ENCODE results near the gene CIB1.

GRCh38 chr15:90221246-90221900 is 12.4 kb downstream of the CIB1 start:
- TF ChIP-seq CTCF (IDR thresholded peaks at IDR 0.05) (peak; percentile 78), ZFX (IDR thresholded peaks at IDR 0.05; ENCODE audit: borderline replicate concordance) (no peak)
